HepG2 (cell line): ENCODE measurements around the gene RPAP3. TPM values are rescaled to one million over a fixed set of nuclear protein-coding genes. Genes with fewer than 3 reads are reported as not detected.

Experiments
- CREB1 ChIP-seq, 2 experiments: fragments of 450-650 bp in 1 of 2; IDR thresholded peaks; 2 replicates each; pipeline ENCODE4 v1.6.1; 2016 to 2017; ENCODE audit warnings: control low read depth in 1 of 2, mild to moderate bottlenecking in 1 of 2, missing compliant biosample characterization in 1 of 2, missing genetic modification characterization in 1 of 2
- GATA4 ChIP-seq: sonication (generic); IDR thresholded peaks from 2 replicates; pipeline ENCODE4 v1.6.1; 2016; ENCODE audit warnings: antibody characterized with exemption, low read depth, borderline replicate concordance
- GATAD2A ChIP-seq: IDR thresholded peaks from 2 replicates; pipeline ENCODE4 v1.6.1; 2016
- KLF11 ChIP-seq: IDR thresholded peaks from 2 replicates; pipeline ENCODE4 v1.6.1; 2016; ENCODE audit warnings: missing compliant biosample characterization
- MED13 ChIP-seq: sonication (generic); formaldehyde crosslinking; IDR thresholded peaks from 2 replicates; pipeline ENCODE4 v1.5.0; 2020; ENCODE audit warnings: missing genetic modification reagents
- MIER3 ChIP-seq: IDR thresholded peaks from 2 replicates; pipeline ENCODE4 v1.6.1; 2016; ENCODE audit warnings: missing compliant biosample characterization, borderline replicate concordance
- NR2F2 ChIP-seq: IDR thresholded peaks from 2 replicates; pipeline ENCODE4 v1.6.1; 2012; ENCODE audit warnings: low read depth, inconsistent platforms, borderline replicate concordance
- PCBP2 ChIP-seq: fragments of 200-400 bp; formaldehyde crosslinking; optimal IDR thresholded peaks from 2 replicates; pipeline ENCODE3; 2018; ENCODE audit warnings: low read length, low read depth; ENCODE audit not compliant: poor library complexity, severe bottlenecking
- SIN3B ChIP-seq: fragments of 150-350 bp; IDR thresholded peaks from 2 replicates; pipeline ENCODE4 v1.6.1; 2014; ENCODE audit warnings: low read length
- SMAD9 ChIP-seq: sonication (generic); formaldehyde crosslinking; IDR thresholded peaks from 2 replicates; pipeline ENCODE4 v1.5.1; 2020; ENCODE audit warnings: mild to moderate bottlenecking, missing genetic modification reagents
- SP5 ChIP-seq: IDR thresholded peaks from 2 replicates; pipeline ENCODE4 v1.6.1; 2016; ENCODE audit warnings: low read depth, borderline replicate concordance
- TSC22D2 ChIP-seq: sonication (generic); formaldehyde crosslinking; IDR thresholded peaks from 2 replicates; pipeline ENCODE4 v1.5.1; 2020; ENCODE audit warnings: missing genetic modification reagents, mild to moderate bottlenecking, borderline replicate concordance
- ZFAT ChIP-seq: sonication (generic); formaldehyde crosslinking; conservative IDR thresholded peaks from 2 replicates; pipeline ENCODE4 v1.8.1; 2023; ENCODE audit warnings: missing genetic modification reagents, inconsistent platforms
- ZFP36 ChIP-seq: fragments of 150-350 bp; IDR thresholded peaks from 2 replicates; pipeline ENCODE4 v1.6.1; 2018; ENCODE audit warnings: borderline replicate concordance, low read length, low read depth; ENCODE audit not compliant: partially characterized antibody
- ZFY ChIP-seq: sonication (generic); formaldehyde crosslinking; IDR thresholded peaks from 2 replicates; pipeline ENCODE4 v1.4.0; 2020; ENCODE audit warnings: missing genetic modification reagents
- ZNF234 ChIP-seq: sonication (generic); formaldehyde crosslinking; conservative IDR thresholded peaks from 2 replicates; pipeline ENCODE4 v1.5.1; 2020; ENCODE audit warnings: mild to moderate bottlenecking, missing genetic modification reagents
- ZNF282 ChIP-seq: fragments of 450-650 bp; IDR thresholded peaks from 2 replicates; pipeline ENCODE4 v1.6.1; 2018; ENCODE audit not compliant: partially characterized antibody
- ZNF367 ChIP-seq: sonication (generic); formaldehyde crosslinking; IDR thresholded peaks from 2 replicates; pipeline ENCODE4 v1.4.0; 2020; ENCODE audit warnings: missing genetic modification reagents, borderline replicate concordance
- ZNF572 ChIP-seq: sonication (generic); formaldehyde crosslinking; IDR thresholded peaks from 2 replicates; pipeline ENCODE4 v1.5.1; 2020; ENCODE audit warnings: mild to moderate bottlenecking, missing genetic modification reagents
- ZNF7 ChIP-seq: IDR thresholded peaks from 2 replicates; pipeline ENCODE4 v1.6.1; 2016; ENCODE audit warnings: missing biosample characterization, missing genetic modification reagents
- polyA plus RNA-seq, 8 experiments: library from polyadenylated mRNA; depleted of rRNA in 3 of 8; stranded (reverse) in 7 of 8; unstranded in 1 of 8; fragments of >200 nt; fragmentation: Illumina TruSeq in 4 of 8; extraction: Trizol in 4 of 8; gene quantifications; 2 replicates each; pipeline versions ENCODE4 v1.2.1 to v1.2.3, GENCODE V29; 2011 to 2016; ENCODE audit warnings: low read depth in 4 of 8, missing spikeins in 1 of 8, mixed read lengths in 1 of 8; ENCODE audit not compliant: insufficient read depth in 1 of 8
- total RNA-seq, 5 experiments: library from RNA; depleted of rRNA; stranded (reverse); fragments of >200 nt; fragmentation: Illumina TruSeq; extraction: Trizol; gene quantifications; 2 replicates each; pipeline ENCODE4 v1.2.3, GENCODE V29; 2016; ENCODE audit warnings: low read depth in 1 of 5
- TF ChIP-seq, protein P1 (sequence below): sonication (generic); formaldehyde crosslinking; IDR thresholded peaks from 2 replicates; pipeline ENCODE4 v1.8.1; 2022; ENCODE audit warnings: low read depth, mild to moderate bottlenecking, missing genetic modification reagents
- TF ChIP-seq, protein P2 (sequence below): sonication (generic); formaldehyde crosslinking; IDR thresholded peaks from 2 replicates; pipeline ENCODE4 v1.5.0; 2020; ENCODE audit warnings: missing genetic modification reagents
- TF ChIP-seq, protein P3 (sequence below): sonication (generic); formaldehyde crosslinking; IDR thresholded peaks from 2 replicates; pipeline ENCODE4 v1.5.1; 2020; ENCODE audit warnings: mild to moderate bottlenecking, moderate library complexity, missing genetic modification reagents
- TF ChIP-seq, protein P4 (sequence below): sonication (generic); formaldehyde crosslinking; IDR thresholded peaks from 2 replicates; pipeline ENCODE4 v1.4.0; 2020; ENCODE audit warnings: missing genetic modification reagents

The RPAP3 gene
- total and polyA plus RNA-seq, 2 of the 13 experiments (the other 11 are each of a cell fraction or from before 2014, with no cell fraction given), result 8.8 to 32.8 TPM

DNA sequence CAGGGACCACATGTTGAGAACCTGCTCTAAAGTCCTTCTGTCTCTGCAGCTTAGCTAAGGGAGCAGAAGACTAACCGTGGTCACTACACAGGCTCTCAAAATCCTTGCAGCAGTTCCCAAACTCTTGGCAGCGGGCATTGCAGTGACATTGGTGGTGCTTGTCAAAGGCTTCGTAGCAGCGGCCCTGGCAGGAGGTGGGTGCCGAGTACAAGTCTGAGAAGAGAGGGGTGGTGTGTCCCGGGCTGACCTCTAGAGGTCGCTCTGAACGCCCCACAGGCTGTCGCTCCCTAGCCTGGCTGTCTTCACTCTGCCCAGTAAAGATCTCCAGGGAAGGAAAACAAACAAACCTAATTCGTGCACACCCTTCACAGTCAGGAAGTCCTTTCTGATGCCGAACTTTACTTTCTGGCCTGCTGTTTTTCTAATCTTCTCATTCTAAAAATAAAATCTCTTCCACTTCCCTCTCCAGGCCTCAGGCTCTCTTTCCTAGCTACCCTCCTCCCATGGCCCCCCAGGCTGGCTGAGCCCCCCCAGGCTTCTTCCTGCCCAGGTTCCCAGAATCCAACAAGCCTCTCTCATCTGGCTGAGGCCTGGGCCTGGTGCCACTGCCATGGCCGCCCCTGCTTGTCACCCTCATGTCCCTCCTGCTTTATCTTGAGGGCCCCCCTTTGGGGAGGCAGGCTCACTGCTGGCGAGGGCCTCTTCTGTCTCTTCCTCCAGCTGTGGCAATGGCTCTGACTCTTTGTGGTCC lies 11.8 kb upstream of the RPAP3 start (continued):
- TF ChIP-seq, protein P1, sequence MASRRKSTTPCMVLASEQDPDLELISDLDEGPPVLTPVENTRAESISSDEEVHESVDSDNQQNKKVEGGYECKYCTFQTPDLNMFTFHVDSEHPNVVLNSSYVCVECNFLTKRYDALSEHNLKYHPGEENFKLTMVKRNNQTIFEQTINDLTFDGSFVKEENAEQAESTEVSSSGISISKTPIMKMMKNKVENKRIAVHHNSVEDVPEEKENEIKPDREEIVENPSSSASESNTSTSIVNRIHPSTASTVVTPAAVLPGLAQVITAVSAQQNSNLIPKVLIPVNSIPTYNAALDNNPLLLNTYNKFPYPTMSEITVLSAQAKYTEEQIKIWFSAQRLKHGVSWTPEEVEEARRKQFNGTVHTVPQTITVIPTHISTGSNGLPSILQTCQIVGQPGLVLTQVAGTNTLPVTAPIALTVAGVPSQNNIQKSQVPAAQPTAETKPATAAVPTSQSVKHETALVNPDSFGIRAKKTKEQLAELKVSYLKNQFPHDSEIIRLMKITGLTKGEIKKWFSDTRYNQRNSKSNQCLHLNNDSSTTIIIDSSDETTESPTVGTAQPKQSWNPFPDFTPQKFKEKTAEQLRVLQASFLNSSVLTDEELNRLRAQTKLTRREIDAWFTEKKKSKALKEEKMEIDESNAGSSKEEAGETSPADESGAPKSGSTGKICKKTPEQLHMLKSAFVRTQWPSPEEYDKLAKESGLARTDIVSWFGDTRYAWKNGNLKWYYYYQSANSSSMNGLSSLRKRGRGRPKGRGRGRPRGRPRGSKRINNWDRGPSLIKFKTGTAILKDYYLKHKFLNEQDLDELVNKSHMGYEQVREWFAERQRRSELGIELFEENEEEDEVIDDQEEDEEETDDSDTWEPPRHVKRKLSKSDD (CRISPR knock-in tag), result no peak
- TF ChIP-seq ZNF282 (no peak), ZFY (CRISPR knock-in tag) (peak; percentile 31; the same call in 1 of the 2 replicates), TSC22D2 (no peak), ZNF572 (no peak), ZNF234 (CRISPR knock-in tag) (no peak), PCBP2 (no peak), ZFP36 (no peak), ZNF7 (CRISPR knock-in tag) (no peak), MIER3 (no peak), MED13 (CRISPR knock-in tag) (no peak), ZFAT (no peak), KLF11 (no peak), GATA4 (no peak), CREB1 (IDR thresholded peaks at IDR 0.05) (no peak), CREB1 (CRISPR knock-in tag; IDR thresholded peaks at IDR 0.05) (no peak), NR2F2 (no peak), SP5 (CRISPR knock-in tag) (no peak), ZNF367 (CRISPR knock-in tag) (no peak), SMAD9 (CRISPR knock-in tag) (no peak), GATAD2A (CRISPR knock-in tag) (peak; percentile 28; the same call in 1 of the 2 replicates), SIN3B (no peak)
- TF ChIP-seq, protein P2, sequence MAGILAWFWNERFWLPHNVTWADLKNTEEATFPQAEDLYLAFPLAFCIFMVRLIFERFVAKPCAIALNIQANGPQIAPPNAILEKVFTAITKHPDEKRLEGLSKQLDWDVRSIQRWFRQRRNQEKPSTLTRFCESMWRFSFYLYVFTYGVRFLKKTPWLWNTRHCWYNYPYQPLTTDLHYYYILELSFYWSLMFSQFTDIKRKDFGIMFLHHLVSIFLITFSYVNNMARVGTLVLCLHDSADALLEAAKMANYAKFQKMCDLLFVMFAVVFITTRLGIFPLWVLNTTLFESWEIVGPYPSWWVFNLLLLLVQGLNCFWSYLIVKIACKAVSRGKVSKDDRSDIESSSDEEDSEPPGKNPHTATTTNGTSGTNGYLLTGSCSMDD (CRISPR knock-in tag), result no peak
- TF ChIP-seq, protein P3, sequence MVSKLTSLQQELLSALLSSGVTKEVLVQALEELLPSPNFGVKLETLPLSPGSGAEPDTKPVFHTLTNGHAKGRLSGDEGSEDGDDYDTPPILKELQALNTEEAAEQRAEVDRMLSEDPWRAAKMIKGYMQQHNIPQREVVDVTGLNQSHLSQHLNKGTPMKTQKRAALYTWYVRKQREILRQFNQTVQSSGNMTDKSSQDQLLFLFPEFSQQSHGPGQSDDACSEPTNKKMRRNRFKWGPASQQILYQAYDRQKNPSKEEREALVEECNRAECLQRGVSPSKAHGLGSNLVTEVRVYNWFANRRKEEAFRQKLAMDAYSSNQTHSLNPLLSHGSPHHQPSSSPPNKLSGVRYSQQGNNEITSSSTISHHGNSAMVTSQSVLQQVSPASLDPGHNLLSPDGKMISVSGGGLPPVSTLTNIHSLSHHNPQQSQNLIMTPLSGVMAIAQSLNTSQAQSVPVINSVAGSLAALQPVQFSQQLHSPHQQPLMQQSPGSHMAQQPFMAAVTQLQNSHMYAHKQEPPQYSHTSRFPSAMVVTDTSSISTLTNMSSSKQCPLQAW (CRISPR knock-in tag), result peak; percentile 57; the same call in 1 of the 2 replicates
- TF ChIP-seq, protein P4, sequence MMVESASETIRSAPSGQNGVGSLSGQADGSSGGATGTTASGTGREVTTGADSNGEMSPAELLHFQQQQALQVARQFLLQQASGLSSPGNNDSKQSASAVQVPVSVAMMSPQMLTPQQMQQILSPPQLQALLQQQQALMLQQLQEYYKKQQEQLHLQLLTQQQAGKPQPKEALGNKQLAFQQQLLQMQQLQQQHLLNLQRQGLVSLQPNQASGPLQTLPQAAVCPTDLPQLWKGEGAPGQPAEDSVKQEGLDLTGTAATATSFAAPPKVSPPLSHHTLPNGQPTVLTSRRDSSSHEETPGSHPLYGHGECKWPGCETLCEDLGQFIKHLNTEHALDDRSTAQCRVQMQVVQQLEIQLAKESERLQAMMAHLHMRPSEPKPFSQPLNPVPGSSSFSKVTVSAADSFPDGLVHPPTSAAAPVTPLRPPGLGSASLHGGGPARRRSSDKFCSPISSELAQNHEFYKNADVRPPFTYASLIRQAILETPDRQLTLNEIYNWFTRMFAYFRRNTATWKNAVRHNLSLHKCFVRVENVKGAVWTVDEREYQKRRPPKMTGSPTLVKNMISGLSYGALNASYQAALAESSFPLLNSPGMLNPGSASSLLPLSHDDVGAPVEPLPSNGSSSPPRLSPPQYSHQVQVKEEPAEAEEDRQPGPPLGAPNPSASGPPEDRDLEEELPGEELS (CRISPR knock-in tag), result no peak
